8988T (cell line): ENCODE measurements around the gene ASB15.
A peak's percentile ranks its signal among the peaks of the same experiment; 100 is the strongest.
"Not testable (repeated sequence)": the region's sequence is repeated elsewhere in the genome, so short reads cannot be mapped to it uniquely, and the experiment has no call there.

ENCODE experiments used
- DNase-seq: peaks from one replicate; pipeline ENCODE4 v3.0.0; 2011

Gene ASB15

GRCh38 chr7:123601530-123601929 is at the start of gene ASB15:
TSS of gene ASB15 (plus strand) at chr7:123601821. CDS start at chr7:123614503, 12,682 bp downstream.
- no peak for DNase-seq

- DNase-seq: not testable (repeated sequence)
Observed at GRCh38 chr7:123552134-123552533, 49.5 kb upstream of the ASB15 start.

DNA sequence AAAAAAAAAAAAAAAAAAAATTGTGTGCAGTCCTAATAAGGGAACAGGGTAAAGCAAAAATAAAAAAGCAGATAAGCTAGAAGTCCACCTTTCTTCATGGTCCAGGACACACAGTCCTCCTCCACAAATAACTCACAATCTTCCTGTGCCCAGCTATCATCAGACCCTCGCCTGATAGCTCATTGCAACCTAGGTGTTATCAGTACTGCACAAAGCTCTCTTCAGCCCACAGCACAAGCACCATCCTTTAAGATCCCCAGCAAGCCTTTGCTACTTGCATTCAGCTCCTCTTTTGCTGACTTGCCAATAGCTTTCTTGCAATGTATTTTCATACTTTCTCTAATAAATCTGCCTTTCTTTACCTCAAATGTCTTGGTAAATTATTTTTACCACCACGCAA is 49.0 kb upstream of the ASB15 start:
- no peak for DNase-seq

- no peak for DNase-seq
Observed at GRCh38 chr7:123553159-123553558, 48.5 kb upstream of the ASB15 start.

GRCh38 chr7:123555484-123555883 is 46.1 kb upstream of the ASB15 start:
- no peak for DNase-seq

DNA sequence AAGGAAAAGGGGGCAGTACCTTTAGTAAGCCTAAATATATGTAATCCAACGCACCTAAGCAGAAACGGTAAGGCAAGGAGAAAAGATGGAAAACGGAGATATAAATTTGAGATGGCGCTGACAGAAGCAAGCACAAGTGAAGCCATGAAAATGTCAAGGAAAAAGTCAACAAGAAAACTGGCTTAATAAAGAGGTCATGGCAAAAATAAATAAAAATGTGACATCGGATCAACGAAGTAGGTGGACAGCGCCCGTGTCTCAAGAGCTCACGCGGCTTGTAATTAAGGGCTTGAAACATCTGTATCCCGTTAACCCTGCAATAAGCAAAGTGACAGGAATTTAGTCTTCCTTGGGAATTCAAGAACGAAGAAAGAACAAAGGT is 44.6 kb upstream of the ASB15 start:
- no peak for DNase-seq

GRCh38 chr7:123557398-123558288 is 44.0 kb upstream of the ASB15 start, which contains the start of gene NDUFA5:
TSS of gene NDUFA5 (minus strand) at chr7:123557818. CDS start at chr7:123557795, 23 bp downstream.
- DNase-seq: peak; percentile 12

DNA sequence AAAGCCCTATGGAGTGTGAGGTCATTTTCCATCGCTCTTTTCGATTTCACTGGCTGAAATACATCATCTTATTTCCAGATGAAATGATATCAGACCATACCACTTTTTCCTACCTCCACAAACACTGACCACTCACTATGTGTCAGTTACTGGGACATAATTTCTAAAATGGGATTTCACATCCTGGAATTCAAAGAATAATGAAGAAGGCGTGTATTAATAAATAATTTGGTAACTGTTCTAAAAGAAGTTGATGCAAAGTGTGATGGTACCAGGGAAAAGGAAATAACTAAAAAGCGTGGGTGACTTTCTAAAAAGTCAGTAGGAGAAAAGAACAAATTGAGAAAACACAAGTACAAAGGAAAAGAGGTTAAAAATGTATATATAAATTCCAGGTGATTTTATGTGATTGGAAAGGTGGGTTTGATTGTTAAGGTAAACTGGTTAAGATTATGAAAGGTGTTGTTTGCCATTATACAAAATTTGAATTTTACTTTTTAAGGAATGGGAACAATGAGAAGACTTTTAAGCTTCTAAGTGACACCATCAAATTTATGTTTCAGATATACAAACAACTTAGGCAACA is 43.2 kb upstream of the ASB15 start:
- DNase-seq: no peak

- no peak for DNase-seq
Observed at GRCh38 chr7:123562121-123562520, 39.5 kb upstream of the ASB15 start.

GRCh38 chr7:123569352-123570010 is 32.1 kb upstream of the ASB15 start:
- no peak for DNase-seq

GRCh38 chr7:123570390-123571182 is 31.0 kb upstream of the ASB15 start:
- no peak for DNase-seq

GRCh38 chr7:123571187-123571586 is 30.4 kb upstream of the ASB15 start:
- no peak for DNase-seq

DNA sequence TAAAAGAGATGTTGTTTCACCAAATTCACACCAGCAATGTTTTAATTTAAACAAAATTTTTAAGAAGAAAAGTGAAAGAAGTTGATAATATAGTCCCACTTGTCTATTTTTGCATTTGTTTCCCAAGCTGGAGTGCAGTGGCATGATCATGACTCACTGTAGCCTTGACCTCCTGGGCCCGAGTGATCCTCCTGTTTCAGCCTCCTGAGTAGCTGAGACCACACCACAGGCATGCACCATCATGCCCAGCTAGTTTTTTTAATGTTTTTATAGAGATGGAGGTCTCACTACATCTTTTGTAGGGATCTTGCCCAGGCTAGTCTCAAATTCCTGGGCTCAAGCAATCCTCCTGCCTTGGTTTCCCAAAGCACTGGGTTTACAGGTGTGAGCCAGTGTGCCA is 29.9 kb upstream of the ASB15 start:
- no peak for DNase-seq

DNA sequence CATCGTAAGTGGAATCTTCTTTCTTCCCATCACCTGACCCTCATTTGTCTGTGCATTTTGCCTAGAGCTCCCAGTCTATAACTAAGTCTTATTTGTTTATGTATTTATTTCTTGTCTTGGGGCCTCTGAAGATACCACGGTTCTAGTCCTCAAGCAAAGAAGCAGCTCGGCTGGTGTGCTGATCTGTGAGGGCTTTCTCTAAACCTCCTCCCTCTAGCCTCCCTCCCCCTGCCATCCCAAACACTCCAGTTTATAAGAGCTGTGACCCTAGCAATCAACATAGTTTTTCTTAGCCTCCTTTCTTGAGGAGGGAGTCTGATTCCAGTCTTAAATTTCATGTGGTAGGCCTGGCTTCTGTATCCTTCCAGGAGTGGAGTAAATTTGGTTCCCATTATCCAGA is 28.3 kb upstream of the ASB15 start:
- no peak for DNase-seq

DNA sequence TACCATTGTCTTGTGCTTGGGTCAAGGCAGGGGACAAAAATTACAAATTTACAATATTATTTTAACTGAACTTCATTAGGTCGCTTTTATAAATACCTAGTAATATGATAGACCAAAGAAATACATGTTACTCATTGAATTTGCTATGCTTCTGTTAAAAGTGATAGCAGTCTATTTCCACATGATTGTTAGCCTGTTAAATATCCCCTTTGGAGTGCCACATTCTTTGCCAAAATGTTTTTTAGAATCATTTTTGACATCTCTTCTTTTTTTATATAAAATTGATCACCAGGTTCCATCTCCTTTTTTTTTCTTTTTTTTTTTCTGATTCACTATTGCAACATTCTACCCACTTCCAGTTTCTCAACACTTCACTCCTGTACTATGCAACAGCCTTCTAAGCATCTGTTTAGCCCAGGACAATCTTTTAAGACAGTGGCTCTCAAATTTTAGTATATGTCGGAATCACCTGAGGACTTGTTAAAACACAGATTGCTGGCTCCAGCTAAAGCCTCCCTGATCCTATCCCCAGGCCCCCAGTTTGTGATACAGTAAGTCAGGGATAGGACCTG is 27.6 kb upstream of the ASB15 start:
- DNase-seq: no peak

GRCh38 chr7:123579416-123579815 is 22.2 kb upstream of the ASB15 start:
- no peak for DNase-seq

DNA sequence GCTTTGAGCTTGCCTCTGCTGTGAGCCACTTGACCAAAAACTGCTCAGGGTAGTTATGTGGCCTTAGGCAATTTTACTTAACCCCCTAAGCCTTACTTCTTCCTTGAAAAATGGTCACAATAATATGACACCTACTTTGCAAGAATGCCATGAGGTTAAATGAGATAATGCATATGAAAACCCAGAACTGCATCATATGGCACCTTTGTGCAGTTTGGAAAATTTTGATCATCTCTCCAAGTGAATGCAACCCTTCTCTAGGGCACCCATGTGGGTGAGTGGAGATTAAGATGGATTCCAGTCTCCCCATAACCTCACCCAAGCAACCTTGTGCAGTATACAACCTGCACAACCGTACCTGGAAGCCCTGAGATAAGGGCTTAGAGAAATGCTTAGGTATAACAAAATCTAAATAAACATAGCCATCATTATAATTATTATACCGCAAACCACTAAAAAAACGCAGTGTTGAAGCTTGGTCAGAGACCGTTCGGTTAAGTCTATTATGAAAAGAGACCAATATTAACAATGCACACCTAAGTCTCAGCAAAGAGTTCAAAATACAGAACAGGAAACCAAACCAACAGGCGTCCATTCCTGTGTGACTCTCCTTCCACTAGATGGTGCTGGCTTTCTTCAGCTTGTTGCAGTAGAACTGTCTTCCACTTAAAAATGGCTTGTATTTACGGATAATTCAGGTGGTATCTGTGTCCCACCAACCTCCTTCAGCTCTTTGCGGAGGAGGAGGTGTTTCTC is 21.0 kb upstream of the ASB15 start:
- no peak for DNase-seq

- DNase-seq: no peak
Observed at GRCh38 chr7:123581162-123581459, 20.5 kb upstream of the ASB15 start.

GRCh38 chr7:123583821-123584220 is 17.8 kb upstream of the ASB15 start:
- no peak for DNase-seq

DNA sequence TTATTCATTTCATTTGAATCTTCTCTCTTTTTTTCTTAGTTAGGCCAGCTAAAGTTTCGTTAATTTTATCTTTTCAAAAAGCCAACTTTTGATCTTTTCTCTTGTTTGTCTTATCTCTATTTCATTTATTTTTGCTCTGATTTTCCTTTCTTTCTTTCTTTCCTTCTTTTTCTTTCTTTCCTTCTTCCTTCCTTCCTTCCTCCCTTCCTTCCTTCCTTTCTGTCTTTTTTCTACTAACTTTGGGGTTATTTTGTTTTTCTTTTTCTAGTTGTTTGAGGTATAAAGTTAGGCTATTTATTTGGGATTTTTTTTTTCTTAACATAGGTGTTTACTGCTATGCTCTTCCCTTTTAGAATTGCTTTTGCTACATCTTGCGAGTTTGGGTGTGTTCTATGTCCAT is 13.2 kb upstream of the ASB15 start:
- DNase-seq: no peak

- DNase-seq: no peak
Observed at GRCh38 chr7:123594813-123595241, 6.8 kb upstream of the ASB15 start.

GRCh38 chr7:123598657-123599056 is 3.0 kb upstream of the ASB15 start:
- DNase-seq: no peak
